SK-N-SH (cell line): ENCODE results near the gene MASP1. TPM values are rescaled to one million over a fixed set of nuclear protein-coding genes. Genes with fewer than 3 reads are reported as not detected.

Experiments used
- CTCF ChIA-PET: fragments of 300-600, 350-600 bp; formaldehyde crosslinking; extraction: SDS; loops from one replicate; lab custom pipeline; 2021; lab: Yijun Ruan, JAX
- POLR2A ChIA-PET: fragments of 350-600 bp; sonication (Branson Sonifier 250); formaldehyde crosslinking; extraction: SDS; loops from one replicate; lab custom pipeline; 2020; ENCODE audit warnings: antibody characterized with exemption, inconsistent platforms; lab: Yijun Ruan, JAX
- DNase-seq: peaks from one replicate; pipeline ENCODE4 v3.0.0; 2012
- H2AFZ ChIP-seq: fragments of 200-600 bp; sonication (generic); 2 replicates; pipeline ENCODE4 v1.8.1; 2016; ENCODE audit warnings: antibody characterized with exemption, mild to moderate bottlenecking, low read depth
- H3F3A ChIP-seq: fragments of 200-600 bp; sonication (generic); replicated peaks from 2 replicates; pipeline ENCODE3; 2016; ENCODE audit warnings: antibody characterized with exemption, mild to moderate bottlenecking; ENCODE audit not compliant: insufficient read depth
- H3K27ac ChIP-seq, 2 experiments: fragments of 200-500 bp in 1 of 2; fragments of 200-600 bp in 1 of 2; sonication (Bioruptor generic) in 1 of 2; sonication (generic), shearing (Covaris generic) in 1 of 2; 2 replicates each; pipeline versions ENCODE4 v1.5.1 to v1.6.1; 2014 to 2016; ENCODE audit warnings: low read depth in 2 of 2, inconsistent platforms in 1 of 2, low read length in 1 of 2, mild to moderate bottlenecking in 1 of 2, mixed read lengths in 1 of 2
- H3K27me3 ChIP-seq: fragments of 200-600 bp; sonication (generic), shearing (Covaris generic); 2 replicates; pipeline ENCODE4 v1.6.1; 2016; ENCODE audit warnings: mixed run types; ENCODE audit not compliant: insufficient read depth
- H3K36me3 ChIP-seq, 2 experiments: fragments of 200-500 bp in 1 of 2; fragments of 200-600 bp in 1 of 2; sonication (Bioruptor generic) in 1 of 2; sonication (generic) in 1 of 2; replicated peaks in 1 of 2; 2 replicates each; pipeline versions ENCODE3 to v1.5.1; 2014 to 2016; ENCODE audit warnings: low read length in 1 of 2, mild to moderate bottlenecking in 1 of 2; ENCODE audit not compliant: insufficient read depth in 2 of 2, control insufficient read depth in 1 of 2
- H3K4me1 ChIP-seq, 2 experiments: fragments of 200-500 bp in 1 of 2; fragments of 200-600 bp in 1 of 2; sonication (Bioruptor generic) in 1 of 2; sonication (generic), shearing (Covaris generic) in 1 of 2; 2 replicates each; pipeline versions ENCODE4 v1.5.1 to v1.6.1; 2014 to 2016; ENCODE audit warnings: low read depth in 1 of 2, low read length in 1 of 2, mixed run types in 1 of 2; ENCODE audit not compliant: insufficient read depth in 2 of 2, control insufficient read depth in 1 of 2
- H3K4me2 ChIP-seq: fragments of 200-600 bp; sonication (generic), shearing (Covaris generic); 2 replicates; pipeline ENCODE4 v1.6.1; 2017; ENCODE audit warnings: mixed run types
- H3K4me3 ChIP-seq, 2 experiments: fragments of 200-500 bp in 1 of 2; fragments of 200-600 bp in 1 of 2; sonication (Bioruptor generic) in 1 of 2; sonication (generic), shearing (Covaris generic) in 1 of 2; 2 replicates each; pipeline versions ENCODE4 v1.5.1 to v1.8.1; 2014 to 2016; ENCODE audit warnings: low read depth in 2 of 2, inconsistent platforms in 1 of 2, low read length in 1 of 2, mild to moderate bottlenecking in 1 of 2, mixed read lengths in 1 of 2, moderate library complexity in 1 of 2
- H3K79me2 ChIP-seq: fragments of 200-600 bp; sonication (generic); 2 replicates; pipeline ENCODE4 v1.8.1; 2017; ENCODE audit warnings: mild to moderate bottlenecking; ENCODE audit not compliant: insufficient read depth
- H3K9ac ChIP-seq: fragments of 200-600 bp; sonication (generic); 2 replicates; pipeline ENCODE4 v1.6.1; 2017; ENCODE audit warnings: mixed run types
- H3K9me2 ChIP-seq: fragments of 200-600 bp; sonication (generic); 2 replicates; pipeline ENCODE4 v1.6.1; 2017; ENCODE audit warnings: mixed run types
- H3K9me3 ChIP-seq: fragments of 200-600 bp; sonication (generic); 2 replicates; pipeline ENCODE4 v1.6.1; 2017; ENCODE audit warnings: mixed run types, mild to moderate bottlenecking, moderate library complexity
- H4K20me1 ChIP-seq: fragments of 200-600 bp; sonication (generic); 2 replicates; pipeline ENCODE4 v1.6.1; 2017; ENCODE audit warnings: mild to moderate bottlenecking, mixed run types; ENCODE audit not compliant: insufficient read depth
- CTCF ChIP-seq: fragments of 200-600 bp; sonication (generic); IDR thresholded peaks from 2 replicates; pipeline ENCODE4 v1.6.1; 2017; ENCODE audit warnings: antibody characterized with exemption, mild to moderate bottlenecking, moderate library complexity
- ELF1 ChIP-seq: IDR thresholded peaks from 2 replicates; pipeline ENCODE4 v1.4.0; 2012
- EP300 ChIP-seq, 2 experiments: IDR thresholded peaks; 2 replicates each; pipeline versions ENCODE4 v1.4.0 to v1.6.1; 2012; ENCODE audit warnings: borderline replicate concordance in 1 of 2, low read depth in 1 of 2, low read length in 1 of 2
- EZH2phosphoT487 ChIP-seq: fragments of 200-600 bp; sonication (generic); IDR thresholded peaks from 2 replicates; pipeline ENCODE4 v1.6.1; 2017; ENCODE audit warnings: low read depth, mixed run types, mild to moderate bottlenecking, antibody characterized with exemption, moderate library complexity, borderline replicate concordance
- FOSL2 ChIP-seq: IDR thresholded peaks from 2 replicates; pipeline ENCODE4 v1.4.0; 2012; ENCODE audit warnings: low read depth, mild to moderate bottlenecking, moderate library complexity, borderline replicate concordance
- FOXJ3 ChIP-seq: sonication (generic); formaldehyde crosslinking; IDR thresholded peaks from 2 replicates; pipeline ENCODE4 v1.5.1; 2020; ENCODE audit warnings: mild to moderate bottlenecking, missing genetic modification reagents
- MXI1 ChIP-seq: IDR thresholded peaks from 2 replicates; pipeline ENCODE4 v1.6.1; 2012; ENCODE audit warnings: mild to moderate bottlenecking, low read depth, low read length, improper control_type of control experiment
- NFIC ChIP-seq: IDR thresholded peaks from 2 replicates; pipeline ENCODE4 v1.4.0; 2012; ENCODE audit warnings: borderline replicate concordance
- NRF1 ChIP-seq: IDR thresholded peaks from 2 replicates; pipeline ENCODE4 v1.6.1; 2012; ENCODE audit warnings: low read depth, mild to moderate bottlenecking, low read length
- PBX3 ChIP-seq: IDR thresholded peaks from 2 replicates; pipeline ENCODE4; 2012
- POLR2AphosphoS5 ChIP-seq: IDR thresholded peaks from 2 replicates; pipeline ENCODE4 v1.6.1; 2012; ENCODE audit warnings: low read depth, low read length
- RAD21 ChIP-seq: IDR thresholded peaks from 2 replicates; pipeline ENCODE4 v1.6.1; 2012; ENCODE audit warnings: mild to moderate bottlenecking, low read length
- REST ChIP-seq: IDR thresholded peaks from 2 replicates; pipeline ENCODE4 v1.6.1; 2012; ENCODE audit warnings: mild to moderate bottlenecking, low read depth, low read length, moderate library complexity
- RFX5 ChIP-seq: IDR thresholded peaks from 2 replicates; pipeline ENCODE4 v1.6.1; 2012; ENCODE audit warnings: mild to moderate bottlenecking, improper control_type of control experiment, low read length
- RXRA ChIP-seq: IDR thresholded peaks from 2 replicates; pipeline ENCODE4 v1.4.0; 2012; ENCODE audit warnings: low read depth, mild to moderate bottlenecking, borderline replicate concordance
- TCF12 ChIP-seq: IDR thresholded peaks from 2 replicates; pipeline ENCODE4 v1.4.0; 2012
- YY1 ChIP-seq: IDR thresholded peaks from 2 replicates; pipeline ENCODE4 v1.4.0; 2012; ENCODE audit warnings: low read depth, mild to moderate bottlenecking
- WGBS: methylation state at CpG from one replicate; pipeline ENCODE4 v1.1.6; 2017; ENCODE audit warnings: low lambda C conversion rate; 5-methylcytosine and 5-hydroxymethylcytosine counted together
- polyA plus RNA-seq, 3 experiments: library from polyadenylated mRNA; depleted of rRNA; stranded (reverse); fragments of >200 nt; gene quantifications; 2 replicates each; pipeline ENCODE4 v1.2.3, GENCODE V29; 2012

The MASP1 gene
- polyA plus RNA-seq, 1 of the 3 experiments (the other 2 are of a cell fraction) = not detected

- Histone ChIP-seq H2AFZ (no peak overlapping the region), H3K4me2 (no peak overlapping the region), H3K9me2 (no peaks in the 10 kb centered on the region), H3F3A (no peaks in the 10 kb centered on the region), H4K20me1 (no peaks in the 10 kb centered on the region), H3K9me3 (no peaks in the 10 kb centered on the region), H3K4me3 (no peak overlapping the region), H3K27ac (no peak overlapping the region), H3K9ac (no peak overlapping the region), H3K79me2 (no peaks in the 10 kb centered on the region), H3K36me3 (no peaks in the 10 kb centered on the region), H3K27me3 (peaks cover 5% of the 10 kb centered on the region; the same call in 1 of the 2 replicates), H3K4me1 (no peaks in the 10 kb centered on the region)
- CTCF ChIA-PET = interaction anchor here (1.0 to 1.4 kb wide), 2 partner anchors 44 to 1956 kb away, joined by 3 read pairs; no protein-coding TSS in a partner anchor
- no peak for DNase-seq
- POLR2A ChIA-PET = no interaction called here
- WGBS = 7% methylated on average over 7 of the region's 7 CpGs
- TF ChIP-seq MXI1 (no peak), FOXJ3 (CRISPR knock-in tag) (no peak), CTCF (no peak), YY1 (no peak), RFX5 (no peak), PBX3 (no peak), RAD21 (no peak), NFIC (no peak), POLR2AphosphoS5 (no peak), EZH2phosphoT487 (no peak)
Measured at GRCh38 chr3:187276397-187277128, 15.0 kb downstream of the MASP1 start.

- Histone ChIP-seq H4K20me1 (no peaks in the 10 kb centered on the region), H3K27ac (no peak overlapping the region), H2AFZ (no peak overlapping the region), H3K9me3 (no peaks in the 10 kb centered on the region), H3K79me2 (no peaks in the 10 kb centered on the region), H3K27me3 (peaks cover 5% of the 10 kb centered on the region; the same call in 1 of the 2 replicates), H3K9me2 (no peaks in the 10 kb centered on the region), H3K4me2 (no peak overlapping the region), H3K4me3 (no peak overlapping the region), H3K4me1 (no peaks in the 10 kb centered on the region), H3K9ac (no peak overlapping the region), H3K36me3 (no peaks in the 10 kb centered on the region), H3F3A (no peaks in the 10 kb centered on the region)
- WGBS = 11% methylated on average over 5 of the region's 5 CpGs
- POLR2A ChIA-PET = no interaction called here
- no peak for DNase-seq
- TF ChIP-seq NRF1 = no peak
- TF ChIP-seq FOSL2 = no peak
- TF ChIP-seq REST = no peak
- TF ChIP-seq ELF1 = no peak
- no peak for TF ChIP-seq TCF12
- no peak for TF ChIP-seq CTCF
- no peak for TF ChIP-seq YY1
- no peak for TF ChIP-seq EP300 (IDR thresholded peaks at IDR 0.05; ENCODE audit: borderline replicate concordance in 1 of 2, low read depth in 1 of 2, low read length in 1 of 2)
- TF ChIP-seq MXI1 = no peak
- no peak for TF ChIP-seq FOXJ3 (CRISPR knock-in tag)
- TF ChIP-seq RXRA = no peak
- CTCF ChIA-PET = interaction anchor here (1.1 kb wide), 1 partner anchor 405 kb away, joined by 5 read pairs; no protein-coding TSS in a partner anchor
Measured at GRCh38 chr3:187274977-187275338, 16.6 kb downstream of the MASP1 start.
